ENCODE measurements around the gene C8A.

Gene C8A

GRCh38 chr1:56967355-56967754 lies 112.8 kb downstream of the C8A start:
- no peak overlapping the region for H3K4me3 ChIP-seq (ENCODE audit: low read length)
- no peak for TF ChIP-seq ZNF274 (IDR thresholded peaks at IDR 0.05; ENCODE audit: low read depth, low read length)

All from GM08714 (cell line).